Endothelial cell of umbilical vein (primary cell): ENCODE measurements around the gene TTBK1. TPM values are rescaled to one million over a fixed set of nuclear protein-coding genes. Genes with fewer than 3 reads are reported as not detected.

Source experiments
- BruUV-seq: library from RNA; stranded (reverse); fragments of 400-500 nt; replicated peaks from 2 replicates; lab custom pipeline; 2021; lab: Mats Ljungman, UMichigan
- CTCF ChIA-PET: fragments of 300-600, 350-600 bp; sonication (Branson Sonifier 250); formaldehyde crosslinking; loops from one replicate; lab custom pipeline; 2021; ENCODE audit warnings: antibody characterized with exemption, inconsistent platforms; lab: Charles Lee
- POLR2A ChIA-PET: fragments of 300-600, 350-600 bp; sonication (Branson Sonifier 250); formaldehyde crosslinking; loops from one replicate; lab custom pipeline; 2021; ENCODE audit warnings: antibody characterized with exemption, inconsistent platforms; lab: Charles Lee
- DNase-seq: peaks from one replicate; pipeline ENCODE4 v3.0.0-alpha.2; 2011; ENCODE audit warnings: low read depth, low spot score
- FAIRE-seq: peaks from 2 replicates; lab custom pipeline; 2011; peaks lifted over from hg19 to GRCh38; lab: Jason Lieb, UNC
- H2AFZ ChIP-seq: 2 replicates; pipeline ENCODE4 v1.6.0; 2012; ENCODE audit warnings: low read depth, low read length, control low read depth, inconsistent platforms
- H3K27ac ChIP-seq: 2 replicates; pipeline ENCODE4 v1.5.1; 2011; ENCODE audit warnings: low read depth, mild to moderate bottlenecking, control low read depth, low read length, moderate library complexity; ENCODE audit not compliant: insufficient read depth
- H3K27me3 ChIP-seq, 2 experiments: 2 replicates each; pipeline versions ENCODE4 v1.6.0 to v1.6.1; 2011; ENCODE audit warnings: low read length in 2 of 2, mixed read lengths in 1 of 2; ENCODE audit not compliant: control insufficient read depth in 2 of 2, insufficient read depth in 2 of 2
- H3K36me3 ChIP-seq, 2 experiments: 2 replicates in 1 of 2; 3 replicates in 1 of 2; pipeline ENCODE4 v1.5.1; 2011; ENCODE audit warnings: low read length in 2 of 2, mild to moderate bottlenecking in 1 of 2, moderate library complexity in 1 of 2; ENCODE audit not compliant: control insufficient read depth in 2 of 2, insufficient read depth in 2 of 2; ENCODE audit errors: extremely low read depth in 1 of 2
- H3K4me1 ChIP-seq: 3 replicates; pipeline ENCODE4 v1.5.1; 2011; ENCODE audit warnings: mild to moderate bottlenecking, low read length; ENCODE audit not compliant: control insufficient read depth, insufficient read depth; ENCODE audit errors: extremely low read depth
- H3K4me2 ChIP-seq: 2 replicates; pipeline ENCODE4 v1.6.1; 2011; ENCODE audit warnings: low read length, control low read depth, mixed read lengths; ENCODE audit not compliant: insufficient read depth
- H3K4me3 ChIP-seq, 3 experiments: fragments of 200-600 bp in 1 of 3; sonication (generic), shearing (Covaris generic) in 1 of 3; replicated peaks in 1 of 3; 2 replicates each; pipeline ENCODE4 v1.5.1; 2011 to 2016; ENCODE audit warnings: control low read depth in 3 of 3, low read length in 3 of 3, mild to moderate bottlenecking in 2 of 3, inconsistent platforms in 1 of 3, low read depth in 1 of 3, moderate library complexity in 1 of 3; ENCODE audit not compliant: insufficient read depth in 1 of 3
- H3K79me2 ChIP-seq: 2 replicates; pipeline ENCODE4 v1.6.0; 2012; ENCODE audit warnings: low read length, inconsistent platforms; ENCODE audit not compliant: control insufficient read depth, insufficient read depth
- H3K9ac ChIP-seq: replicated peaks from 2 replicates; pipeline ENCODE3; 2011; ENCODE audit warnings: low read length, control low read depth; ENCODE audit not compliant: insufficient read depth; ENCODE audit errors: extremely low read depth
- H3K9me1 ChIP-seq: replicated peaks from 3 replicates; pipeline ENCODE4 v1.6.0; 2011; ENCODE audit warnings: mild to moderate bottlenecking, low read length; ENCODE audit not compliant: control insufficient read depth, insufficient read depth; ENCODE audit errors: extremely low read depth
- H3K9me3 ChIP-seq: replicated peaks from 2 replicates; pipeline ENCODE4 v1.5.1; 2012; ENCODE audit warnings: low read length, inconsistent platforms; ENCODE audit not compliant: control insufficient read depth, insufficient read depth
- H4K20me1 ChIP-seq: replicated peaks from 2 replicates; pipeline ENCODE3; 2011; ENCODE audit warnings: mild to moderate bottlenecking, low read length; ENCODE audit not compliant: control insufficient read depth, insufficient read depth; ENCODE audit errors: extremely low read depth
- CTCF ChIP-seq, 2 donors: IDR thresholded peaks; 1 replicate in 1 of 2; 2 replicates in 1 of 2; pipeline ENCODE4 v1.5.1; 2011; ENCODE audit warnings: low read length in 2 of 2, mild to moderate bottlenecking in 2 of 2, moderate library complexity in 2 of 2, control low read depth in 1 of 2, inconsistent platforms in 1 of 2, low read depth in 1 of 2; ENCODE audit not compliant: insufficient read depth in 1 of 2; ENCODE audit errors: extremely low read depth in 1 of 2
- EZH2 ChIP-seq: IDR thresholded peaks from 2 replicates; pipeline ENCODE4 v1.6.1; 2012; ENCODE audit warnings: borderline replicate concordance, low read depth, mild to moderate bottlenecking, moderate library complexity, low read length, inconsistent platforms; ENCODE audit not compliant: severe bottlenecking
- FOS ChIP-seq: IDR thresholded peaks from 2 replicates; pipeline ENCODE4 v1.6.1; 2011; ENCODE audit warnings: mild to moderate bottlenecking, low read length, moderate library complexity, borderline replicate concordance; ENCODE audit not compliant: insufficient read depth
- GATA2 ChIP-seq: IDR thresholded peaks from 2 replicates; pipeline ENCODE4 v1.7.0; 2011; ENCODE audit warnings: low read depth, mild to moderate bottlenecking, moderate library complexity, mixed read lengths, low read length; ENCODE audit not compliant: insufficient read length, insufficient read depth
- JUN ChIP-seq: IDR thresholded peaks from 2 replicates; pipeline ENCODE4 v1.6.1; 2011; ENCODE audit warnings: borderline replicate concordance, low read depth; ENCODE audit not compliant: insufficient read length, insufficient read depth
- MAX ChIP-seq: IDR thresholded peaks from 2 replicates; pipeline ENCODE4 v1.6.1; 2011; ENCODE audit not compliant: insufficient read depth, insufficient read length
- MYC ChIP-seq: IDR thresholded peaks from one replicate; pipeline ENCODE4 v1.6.1; 2011; ENCODE audit warnings: mild to moderate bottlenecking, low read depth, low read length
- POLR2A ChIP-seq: IDR thresholded peaks from 2 replicates; pipeline ENCODE4 v1.6.1; 2012; ENCODE audit warnings: low read depth, mild to moderate bottlenecking, control low read depth, low read length
- POLR2AphosphoS5 ChIP-seq: IDR thresholded peaks from 2 replicates; pipeline ENCODE4 v1.6.1; 2012; ENCODE audit warnings: low read depth, mild to moderate bottlenecking, control low read depth, low read length, moderate library complexity; ENCODE audit not compliant: insufficient read depth
- dilution Hi-C: fragments of 300-500 bp; cut with MboI; formaldehyde crosslinking; loops from one replicate; pipeline ENCODE4 v1.15.0; 2019; ENCODE audit warnings: low sequenced_read_pairs; ENCODE audit not compliant: extremely low pct_ligation_motif_present
- intact Hi-C: fragments of 100-400 bp; cut with micrococcal nuclease; formaldehyde crosslinking; loops from one replicate; pipeline ENCODE4 v1.10.0; 2022
- polyA plus RNA-seq, 4 experiments: library from polyadenylated mRNA; depleted of rRNA in 3 of 4; stranded (reverse) in 3 of 4; unstranded in 1 of 4; fragments of >200 nt; gene quantifications; 2 replicates each; pipeline versions ENCODE4 v1.2.1 to v1.2.3, GENCODE V29; 2011 to 2012; ENCODE audit warnings: missing spikeins in 1 of 4
- total RNA-seq: library from RNA; stranded (reverse); gene quantifications from 2 replicates; pipeline ENCODE4 v1.2.3, GENCODE V29; 2021

The TTBK1 gene
- total and polyA plus RNA-seq, 2 donors (not counting 3 experiments of a cell fraction or from before 2014, with no cell fraction given): 0.06 TPM; not detected in 1

- dilution Hi-C loops: no loop called here
- Histone ChIP-seq H3K79me2 (no peaks in the 10 kb centered on the region), H3K9me1 (no peaks in the 10 kb centered on the region), H3K27me3 (no peaks in the 10 kb centered on the region), H3K4me3 (no peak overlapping the region), H3K27ac (no peak overlapping the region), H2AFZ (no peak overlapping the region), H3K9me3 (no peaks in the 10 kb centered on the region), H3K4me2 (no peak overlapping the region), H3K36me3 (peaks cover 0 to 31% of the 10 kb centered on the region in 2 experiments), H3K4me1 (no peaks in the 10 kb centered on the region), H3K9ac (no peak overlapping the region), H4K20me1 (no peaks in the 10 kb centered on the region)
- intact Hi-C loops: no loop called here
- ChIA-PET POLR2A (interaction anchor here (0.6 kb wide), 1 partner anchor 437 kb away, joined by 4 read pairs; the partner anchor contains the start of gene BICRAL), CTCF (interaction anchor here (3.0 kb wide), 1 partner anchor 10 kb away, joined by 16 read pairs; the partner anchor contains the start of gene DNPH1)
- no peak for TF ChIP-seq POLR2A
- no peak for TF ChIP-seq MYC
- no peak for TF ChIP-seq GATA2
- no peak for TF ChIP-seq MAX
- TF ChIP-seq JUN: no peak
- no peak for TF ChIP-seq POLR2AphosphoS5
- TF ChIP-seq FOS: no peak
- TF ChIP-seq CTCF (IDR thresholded peaks at IDR 0.05; ENCODE audit: extremely low read depth in 1 of 2, insufficient read depth in 1 of 2, low read depth in 1 of 2, low read length in 2 of 2): no peak
- TF ChIP-seq EZH2: no peak
- no TSS peak for BruUV-seq
- no peak for DNase-seq
- FAIRE-seq: no peak
These were observed 24.2 kb upstream of the TTBK1 start for GRCh38 chr6:43219119-43219518.
